IgD-negative memory B cell (primary cell): Measurements from ENCODE around the gene GPR156. TPM values are rescaled to one million over a fixed set of nuclear protein-coding genes. Genes with fewer than 3 reads are reported as not detected.
A peak's percentile ranks its signal among the peaks of the same experiment; 100 is the strongest.
"Not testable (repeated sequence)": the region's sequence is repeated elsewhere in the genome, so short reads cannot be mapped to it uniquely, and the experiment has no call there.

Source experiments
- H3K27ac Mint-ChIP-seq, 3 donors: one replicate each; pipeline ENCODE4 v1.8.0; 2020 to 2022; ENCODE audit warnings: mild to moderate bottlenecking in 3 of 3, mixed read lengths in 3 of 3, moderate library complexity in 1 of 3
- H3K27me3 Mint-ChIP-seq: one replicate; pipeline ENCODE4 v1.8.0; 2021; ENCODE audit warnings: mixed read lengths
- H3K36me3 Mint-ChIP-seq: one replicate; pipeline ENCODE4 v1.8.0; 2020; ENCODE audit warnings: mild to moderate bottlenecking, mixed read lengths
- H3K4me1 Mint-ChIP-seq, 3 donors: one replicate each; pipeline ENCODE4 v1.8.0; 2020 to 2022; ENCODE audit warnings: mixed read lengths in 3 of 3, mild to moderate bottlenecking in 1 of 3
- H3K4me3 Mint-ChIP-seq, 4 donors: one replicate each; pipeline ENCODE4 v1.8.0; 2020 to 2022; ENCODE audit warnings: mild to moderate bottlenecking in 4 of 4, mixed read lengths in 4 of 4, moderate library complexity in 3 of 4
- H3K9me3 Mint-ChIP-seq, 3 donors: one replicate each; pipeline ENCODE4 v1.8.0; 2020 to 2021; ENCODE audit warnings: mixed read lengths in 3 of 3, mild to moderate bottlenecking in 1 of 3
- polyA plus RNA-seq: library from polyadenylated mRNA; unstranded; fragments of 300-500 nt; fragmentation: Illumina TruSeq; gene quantifications from one replicate; pipeline ENCODE4 v1.2.3, GENCODE V29; 2021

The GPR156 gene
- polyA plus RNA-seq, 1 donor from 2014 or later, result not detected

DNA sequence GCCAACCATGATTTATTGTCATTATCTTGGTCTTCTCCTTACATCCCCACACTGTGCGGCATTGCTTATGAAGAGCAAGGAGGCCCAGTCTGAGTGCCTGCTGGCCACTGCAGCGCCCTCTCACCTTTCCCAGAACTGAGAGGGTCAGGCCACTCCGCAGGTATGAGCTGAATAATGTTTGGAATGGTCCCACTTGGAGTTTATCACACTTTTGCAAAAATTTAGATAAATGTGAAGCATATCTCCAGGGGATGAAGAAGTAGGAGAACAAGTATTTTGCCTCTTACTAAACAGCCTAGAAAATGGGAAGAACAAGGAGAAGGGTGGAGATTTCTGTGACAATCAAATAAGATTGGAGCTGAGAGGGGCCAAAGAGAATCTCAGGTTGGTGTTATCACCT, 116.4 kb downstream of the GPR156 start:
- Mint-ChIP-seq H3K27ac (no peak overlapping the region), H3K4me1 (no peaks in the 10 kb centered on the region), H3K4me3 (no peak overlapping the region), H3K27me3 (no peaks in the 10 kb centered on the region), H3K9me3 (no peaks in the 10 kb centered on the region), H3K36me3 (peaks cover 4% of the 10 kb centered on the region)

DNA sequence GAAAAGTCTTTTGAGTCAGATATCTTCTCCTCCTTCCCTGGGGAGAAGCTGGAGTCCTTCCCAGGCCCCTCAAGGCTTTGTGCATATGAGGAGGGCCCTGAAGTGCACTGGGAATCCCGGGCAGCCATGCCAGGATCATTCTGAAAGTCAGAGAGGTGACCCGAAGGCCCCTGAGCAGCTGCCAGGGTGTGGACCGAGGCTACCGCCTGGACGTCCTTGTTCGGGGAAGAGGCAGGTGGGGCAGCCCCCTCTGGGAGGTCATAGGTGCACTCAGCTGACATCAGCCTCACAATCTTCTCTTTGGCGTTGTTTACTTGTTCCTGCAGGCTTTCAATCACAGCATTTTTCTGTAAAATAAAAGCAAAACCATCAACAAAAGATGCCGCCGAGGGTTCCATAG, 117.0 kb downstream of the GPR156 start:
- Mint-ChIP-seq H3K4me1 (no peaks in the 10 kb centered on the region), H3K36me3 (peaks cover 4% of the 10 kb centered on the region), H3K27me3 (no peaks in the 10 kb centered on the region), H3K9me3 (no peaks in the 10 kb centered on the region), H3K27ac (no peak overlapping the region), H3K4me3 (no peak overlapping the region)

DNA sequence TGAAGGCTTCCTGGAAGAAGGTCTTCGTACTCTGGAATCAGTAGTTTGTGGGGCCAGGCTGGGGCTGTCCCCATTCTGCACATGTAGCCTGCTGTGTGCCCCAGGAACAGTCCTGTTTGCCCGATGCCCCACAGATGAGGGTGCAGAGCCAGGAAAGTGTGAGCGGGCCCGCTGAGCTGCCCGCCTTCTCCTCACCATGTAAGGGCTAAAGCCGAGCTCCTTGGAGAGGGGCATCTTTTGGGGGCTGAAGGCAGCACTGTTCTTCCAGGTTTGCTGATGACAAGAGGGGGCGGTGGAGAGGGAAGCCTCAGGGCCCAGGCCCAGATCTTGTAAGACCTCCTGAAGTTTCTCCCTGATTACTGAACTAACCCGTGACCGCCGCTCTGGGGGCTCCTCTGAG, 117.5 kb downstream of the GPR156 start:
- no peaks in the 10 kb centered on the region for H3K27me3 Mint-ChIP-seq
- H3K36me3 Mint-ChIP-seq, result peaks cover 2% of the 10 kb centered on the region
- no peak overlapping the region for H3K27ac Mint-ChIP-seq
- H3K4me1 Mint-ChIP-seq, result no peaks in the 10 kb centered on the region
- H3K9me3 Mint-ChIP-seq, result no peaks in the 10 kb centered on the region
- no peak overlapping the region for H3K4me3 Mint-ChIP-seq

DNA sequence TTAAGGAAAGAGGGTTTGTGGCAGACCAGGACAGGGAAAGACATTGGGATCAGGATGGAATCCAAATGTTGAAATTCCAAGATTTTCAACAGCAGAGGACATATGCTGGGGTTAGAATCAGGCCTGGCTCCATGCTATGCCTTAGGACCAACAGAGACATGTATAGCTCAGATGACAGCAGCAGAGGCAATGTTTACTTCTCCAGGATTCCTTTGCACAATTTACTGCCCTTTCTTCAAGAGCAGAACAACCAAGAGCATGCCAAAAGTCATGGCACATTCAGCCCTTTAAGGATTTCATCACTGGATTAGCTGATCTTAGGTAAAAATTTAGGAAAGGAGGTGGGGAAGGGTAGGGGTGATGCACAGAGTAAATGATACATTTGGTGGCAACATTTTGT, 121.2 kb downstream of the GPR156 start:
- H3K27ac Mint-ChIP-seq, result no peak overlapping the region

DNA sequence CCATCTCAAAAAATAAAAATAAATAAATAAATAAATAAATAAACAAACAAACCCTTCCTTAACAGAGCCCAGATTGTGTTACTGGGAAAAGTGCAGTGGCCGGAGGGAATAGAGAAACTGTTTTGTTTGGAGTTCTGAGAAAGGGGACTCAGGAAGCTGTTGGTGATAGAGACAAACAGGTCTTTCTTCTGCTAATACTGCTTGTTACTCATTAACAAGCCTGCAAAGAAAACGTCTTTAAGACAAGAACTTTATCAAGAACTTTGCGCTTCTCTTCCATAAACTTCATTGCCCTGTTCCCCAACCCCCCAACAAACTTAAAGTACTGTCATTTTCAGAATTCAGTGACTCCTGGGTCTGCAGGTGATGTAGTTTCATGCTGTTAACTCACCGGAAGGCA, 122.0 kb downstream of the GPR156 start:
- Mint-ChIP-seq H3K4me3 (peak overlapping the region in 1 of 4 donors; percentile 41), H3K36me3 (no peaks in the 10 kb centered on the region), H3K9me3 (peaks cover 0 to 1% (median 0%) of the 10 kb centered on the region in 3 donors), H3K4me1 (peaks cover 0 to 8% (median 6%) of the 10 kb centered on the region in 3 donors), H3K27me3 (no peaks in the 10 kb centered on the region), H3K27ac (no peak overlapping the region)

More for the DNA sequence above, 121.2 kb downstream of the GPR156 start:
- H3K9me3 Mint-ChIP-seq, result peaks cover 0 to 1% (median 0%) of the 10 kb centered on the region in 3 donors
- peaks cover 0 to 8% (median 6%) of the 10 kb centered on the region in 3 donors for H3K4me1 Mint-ChIP-seq
- H3K36me3 Mint-ChIP-seq, result no peaks in the 10 kb centered on the region
- H3K4me3 Mint-ChIP-seq, result no peak overlapping the region
- no peaks in the 10 kb centered on the region for H3K27me3 Mint-ChIP-seq

DNA sequence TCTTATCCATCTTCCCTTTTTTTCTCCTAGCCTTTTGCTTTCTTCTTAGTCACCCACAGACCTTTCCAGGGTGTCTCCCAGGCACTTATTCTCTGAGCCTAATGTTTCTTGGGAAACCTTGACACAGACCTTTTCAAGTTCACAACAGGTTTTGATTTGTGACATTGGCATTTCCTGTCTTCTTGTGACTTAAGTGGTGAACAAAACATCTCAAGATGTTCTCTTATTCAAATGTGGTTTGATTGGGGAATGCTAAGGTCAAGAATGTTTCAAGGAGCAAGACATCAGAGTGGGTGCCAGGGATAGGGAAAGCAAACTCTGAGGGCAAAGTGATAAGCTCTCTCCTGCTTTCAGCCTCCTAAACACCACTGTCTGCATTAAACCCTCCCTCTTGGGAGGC, 122.6 kb downstream of the GPR156 start:
- Mint-ChIP-seq H3K27me3 (no peaks in the 10 kb centered on the region), H3K27ac (no peak overlapping the region), H3K36me3 (no peaks in the 10 kb centered on the region), H3K9me3 (peaks cover 0 to 1% (median 0%) of the 10 kb centered on the region in 3 donors), H3K4me3 (no peak overlapping the region), H3K4me1 (peaks cover 0 to 8% (median 6%) of the 10 kb centered on the region in 3 donors)

DNA sequence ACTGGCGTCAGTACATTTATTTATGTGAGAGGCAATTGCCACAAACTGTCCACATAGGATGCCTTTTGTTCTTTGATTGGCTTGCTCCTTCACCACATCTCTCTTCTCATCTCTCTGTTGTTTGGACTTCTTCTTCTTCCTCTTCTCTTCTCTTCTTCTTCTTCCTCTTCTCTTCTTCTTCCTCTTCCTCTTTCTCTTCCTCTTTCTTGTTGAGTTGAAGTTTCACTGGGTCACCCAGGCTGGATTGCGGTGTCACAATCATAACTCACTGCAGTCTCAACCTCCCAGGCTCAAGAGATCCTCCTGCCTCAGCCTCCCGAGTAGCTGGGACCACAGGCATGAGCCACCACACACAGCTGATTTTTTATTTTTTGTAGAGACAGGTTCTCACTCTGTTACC, 123.1 kb downstream of the GPR156 start:
- no peak overlapping the region for H3K4me3 Mint-ChIP-seq
- H3K36me3 Mint-ChIP-seq, result no peaks in the 10 kb centered on the region
- H3K9me3 Mint-ChIP-seq, result peaks cover 0 to 1% (median 0%) of the 10 kb centered on the region in 3 donors
- H3K27ac Mint-ChIP-seq, result no peak overlapping the region
- no peaks in the 10 kb centered on the region for H3K27me3 Mint-ChIP-seq
- H3K4me1 Mint-ChIP-seq, result peaks cover 0 to 8% (median 6%) of the 10 kb centered on the region in 3 donors

DNA sequence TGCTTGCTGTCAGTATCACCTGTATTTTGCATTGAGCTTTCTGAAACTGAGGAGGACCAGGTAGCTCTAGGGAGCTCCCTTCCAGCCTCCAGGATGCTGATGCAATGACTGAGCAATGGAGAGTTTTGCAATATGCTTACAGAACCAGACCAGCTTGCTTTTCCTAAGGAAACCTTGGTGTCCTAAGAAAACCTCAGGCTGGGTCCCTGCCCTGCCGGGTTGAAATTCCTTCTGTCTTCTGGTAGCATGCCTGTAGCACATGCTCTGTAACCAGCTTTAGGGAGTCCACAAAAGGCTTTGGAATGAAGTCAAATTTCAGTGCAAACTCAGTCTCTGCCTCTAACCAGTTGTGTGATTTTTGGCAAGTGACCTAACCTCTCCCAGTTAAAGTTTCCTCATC, 125.0 kb downstream of the GPR156 start:
- Mint-ChIP-seq H3K4me3 (no peak overlapping the region), H3K9me3 (peaks cover 1 to 11% (median 11%) of the 10 kb centered on the region in 3 donors), H3K27ac (no peak overlapping the region), H3K36me3 (peaks cover 4% of the 10 kb centered on the region), H3K27me3 (no peaks in the 10 kb centered on the region), H3K4me1 (peaks cover 0 to 8% (median 6%) of the 10 kb centered on the region in 3 donors)

DNA sequence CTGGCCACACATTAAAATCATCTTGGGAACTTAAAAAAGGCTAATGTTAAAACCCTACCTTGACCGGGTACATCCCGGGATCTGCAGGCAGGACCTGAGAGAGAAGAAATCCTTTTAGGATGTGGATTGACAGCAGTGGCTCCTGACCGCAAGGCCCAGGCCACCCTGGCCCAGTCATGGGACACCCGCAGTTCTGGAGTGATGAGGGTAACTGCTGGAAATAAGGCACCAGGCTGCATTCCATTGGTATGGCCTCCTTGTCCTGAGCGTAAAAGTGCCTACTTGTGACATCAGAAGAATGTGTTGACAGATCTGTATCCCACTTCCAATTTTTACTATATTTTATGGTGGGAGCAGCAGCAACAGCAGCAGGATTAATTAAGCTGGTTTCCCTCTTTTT, 127.3 kb downstream of the GPR156 start:
- Mint-ChIP-seq H3K9me3 (peaks cover 4 to 21% (median 13%) of the 10 kb centered on the region in 3 donors), H3K36me3 (peaks cover 5% of the 10 kb centered on the region), H3K4me1 (peaks cover 0 to 8% (median 6%) of the 10 kb centered on the region in 3 donors), H3K27me3 (no peaks in the 10 kb centered on the region), H3K27ac (no peak overlapping the region), H3K4me3 (no peak overlapping the region)

DNA sequence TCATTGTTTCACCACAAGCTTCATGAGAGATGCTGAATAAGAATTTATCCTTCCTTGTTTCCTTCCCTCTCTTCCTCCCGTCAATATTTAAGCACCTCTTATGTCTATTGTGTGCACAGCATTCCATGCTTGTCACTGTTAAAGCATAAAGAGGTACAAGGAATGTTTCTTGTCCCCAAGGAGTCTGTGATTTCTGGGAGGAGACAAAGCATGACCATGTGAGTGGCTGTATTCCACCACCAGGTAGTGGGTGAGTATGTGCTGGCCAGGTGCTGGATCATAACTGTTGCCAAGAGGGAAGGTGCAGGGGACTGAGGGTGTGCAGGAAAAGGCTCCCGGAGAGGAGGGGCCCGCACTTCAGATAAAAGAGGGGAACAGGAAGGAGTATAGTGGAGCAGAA, 127.9 kb downstream of the GPR156 start:
- H3K9me3 Mint-ChIP-seq, result peaks cover 2 to 21% (median 13%) of the 10 kb centered on the region in 3 donors
- H3K4me1 Mint-ChIP-seq, result peaks cover 0 to 6% (median 6%) of the 10 kb centered on the region in 3 donors
- H3K27ac Mint-ChIP-seq, result no peak overlapping the region
- H3K27me3 Mint-ChIP-seq, result no peaks in the 10 kb centered on the region
- peaks cover 5% of the 10 kb centered on the region for H3K36me3 Mint-ChIP-seq
- no peak overlapping the region for H3K4me3 Mint-ChIP-seq

DNA sequence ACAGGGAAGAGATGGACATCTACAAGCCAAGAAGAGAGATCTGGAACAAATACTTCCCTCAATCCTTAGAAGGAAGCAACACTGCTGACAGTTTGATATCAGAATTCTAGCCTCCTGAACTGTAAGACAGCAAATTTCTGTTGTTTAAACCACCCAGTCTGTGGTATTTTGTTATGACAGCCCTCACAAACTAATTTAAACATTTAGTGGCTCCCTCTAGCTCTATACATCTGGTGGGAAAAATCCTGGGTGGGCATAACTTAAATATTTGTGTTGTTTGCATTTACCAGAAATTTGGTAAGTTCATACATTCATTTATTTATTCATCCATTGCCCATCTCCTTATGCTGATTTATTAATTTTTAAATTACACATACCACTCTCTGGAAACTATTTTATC, 128.3 kb downstream of the GPR156 start:
- Mint-ChIP-seq H3K4me3 (no peak overlapping the region), H3K27ac (no peak overlapping the region), H3K27me3 (no peaks in the 10 kb centered on the region), H3K36me3 (peaks cover 5% of the 10 kb centered on the region), H3K9me3 (peaks cover 2 to 21% (median 13%) of the 10 kb centered on the region in 3 donors), H3K4me1 (peaks cover 0 to 6% (median 2%) of the 10 kb centered on the region in 3 donors)

DNA sequence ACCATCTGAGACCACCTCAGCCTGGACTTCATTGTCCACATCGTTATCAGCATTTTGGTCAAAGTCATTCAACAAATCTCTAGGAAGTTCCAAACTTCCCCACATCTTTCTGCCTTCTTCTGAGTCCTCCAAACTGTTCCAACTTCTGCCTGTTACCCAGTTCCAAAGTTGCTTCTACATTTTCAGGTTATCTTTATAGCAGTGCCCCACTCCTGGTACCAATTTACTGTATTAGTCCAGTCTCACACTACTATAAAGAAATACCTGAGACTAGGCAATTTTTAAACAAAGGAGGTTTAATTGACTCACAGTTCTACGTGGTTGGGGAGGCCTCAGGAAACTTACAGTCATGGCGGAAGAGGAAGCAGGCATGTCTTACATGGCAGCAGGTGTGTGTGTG, 129.3 kb downstream of the GPR156 start:
- not testable (repeated sequence) for H3K36me3 Mint-ChIP-seq, H3K4me3 Mint-ChIP-seq, H3K27me3 Mint-ChIP-seq, H3K27ac Mint-ChIP-seq, H3K4me1 Mint-ChIP-seq
- peaks cover 2 to 21% (median 13%) of the 10 kb centered on the region in 3 donors for H3K9me3 Mint-ChIP-seq

DNA sequence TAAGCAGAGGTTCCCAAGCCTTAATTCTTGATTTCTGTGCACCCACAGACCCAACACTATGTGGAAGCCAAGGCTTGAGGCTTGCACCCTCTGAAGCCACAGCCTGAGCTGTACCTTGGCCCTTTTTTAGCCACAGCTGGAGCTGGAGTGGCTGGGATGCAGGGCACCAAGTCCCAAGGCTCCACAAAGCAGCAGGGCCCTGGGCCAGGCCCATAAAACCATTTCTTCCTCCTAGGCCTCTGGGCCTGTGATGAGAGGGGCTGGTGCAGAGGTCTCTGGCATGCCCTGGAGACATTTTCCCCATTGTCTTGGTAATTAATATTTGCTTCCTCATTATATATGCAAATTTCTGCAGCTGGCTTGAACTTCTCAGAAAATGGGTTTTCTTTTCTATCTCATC, 129.9 kb downstream of the GPR156 start:
- Mint-ChIP-seq H3K27ac (no peak overlapping the region), H3K27me3 (peaks cover 2% of the 10 kb centered on the region), H3K4me3 (no peak overlapping the region), H3K4me1 (no peaks in the 10 kb centered on the region), H3K36me3 (peaks cover 5% of the 10 kb centered on the region), H3K9me3 (peaks cover 2 to 21% (median 13%) of the 10 kb centered on the region in 3 donors)

DNA sequence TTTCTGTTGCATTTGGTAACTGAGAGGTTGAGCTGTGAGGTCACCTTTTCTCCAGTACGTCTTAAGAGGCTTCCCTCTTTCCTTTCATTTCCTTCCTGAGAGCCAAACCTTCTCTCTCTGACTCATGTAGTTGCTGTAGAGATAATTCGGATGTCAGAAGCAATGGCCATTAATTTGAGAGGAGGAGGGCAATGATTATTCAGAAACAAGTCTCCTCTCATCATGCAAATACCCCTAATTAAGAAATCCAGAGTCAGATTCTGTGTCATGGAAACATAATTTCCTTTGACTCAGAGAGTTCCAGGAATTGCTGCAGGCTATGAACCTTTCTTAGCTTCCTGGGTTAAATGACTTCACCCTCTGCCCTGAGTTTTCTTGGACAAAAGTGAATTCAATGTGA, 131.7 kb downstream of the GPR156 start:
- no peak overlapping the region for H3K4me3 Mint-ChIP-seq
- H3K27me3 Mint-ChIP-seq, result peaks cover 2% of the 10 kb centered on the region
- peaks cover 0 to 1% (median 0%) of the 10 kb centered on the region in 3 donors for H3K4me1 Mint-ChIP-seq
- no peak overlapping the region for H3K27ac Mint-ChIP-seq
- H3K36me3 Mint-ChIP-seq, result peaks cover 5% of the 10 kb centered on the region
- peaks cover 2 to 21% (median 13%) of the 10 kb centered on the region in 3 donors for H3K9me3 Mint-ChIP-seq

DNA sequence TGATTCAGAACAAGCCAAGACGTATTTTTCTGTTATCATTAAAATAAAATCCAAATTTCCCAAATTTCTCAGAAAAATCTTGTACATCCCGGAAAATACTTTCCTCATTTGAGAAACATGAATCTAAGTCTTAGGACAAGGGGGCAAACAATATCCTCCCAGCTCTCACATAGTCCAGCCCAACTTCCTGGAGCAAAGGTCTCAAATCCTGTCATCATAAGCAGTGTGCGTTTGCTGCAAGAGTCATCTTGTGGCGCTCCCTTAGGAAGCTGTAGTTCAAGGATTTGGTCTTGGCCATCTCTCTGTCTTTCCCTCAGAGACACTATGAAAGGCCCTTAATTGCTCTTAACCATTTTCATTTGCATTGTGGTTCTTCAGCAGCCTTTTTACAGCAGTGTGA, 133.2 kb downstream of the GPR156 start:
- peaks cover 0 to 2% (median 1%) of the 10 kb centered on the region in 3 donors for H3K4me1 Mint-ChIP-seq

DNA sequence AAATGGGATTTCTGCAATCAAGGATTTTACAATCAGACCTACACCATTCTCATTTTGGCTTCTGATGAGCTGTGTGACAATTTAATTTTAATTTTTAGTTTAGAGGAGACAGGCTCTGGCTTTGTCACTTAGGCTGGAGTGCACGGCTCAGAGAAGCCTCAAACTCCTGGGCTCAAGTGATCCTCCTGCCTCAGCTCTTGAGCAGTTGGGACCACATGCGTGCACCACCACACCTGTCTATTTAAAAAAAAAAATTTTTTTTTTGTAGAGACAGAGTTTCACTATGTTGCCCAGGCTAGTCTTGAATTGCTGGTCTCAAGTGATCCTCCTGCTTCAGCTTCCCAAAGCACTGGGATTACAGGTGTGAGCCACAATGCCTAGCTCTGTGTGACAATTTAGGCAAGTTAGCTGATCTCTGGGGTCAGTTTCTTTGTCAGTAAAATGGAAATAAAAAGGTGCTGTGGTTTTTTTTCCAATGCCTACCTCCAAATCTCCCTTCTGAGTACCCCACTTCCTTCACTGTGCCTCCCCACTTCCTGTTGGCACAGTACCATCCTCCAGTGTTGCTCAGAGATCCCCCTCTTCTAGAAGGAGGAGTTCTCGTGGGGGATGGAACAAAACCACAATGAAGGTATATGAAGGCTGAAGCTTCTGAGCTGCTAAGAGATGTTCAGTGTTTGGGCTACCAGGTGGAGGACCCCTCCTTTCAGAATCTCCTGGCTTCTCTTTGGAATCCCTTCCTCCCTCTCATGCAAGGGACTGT, 136.7 kb downstream of the GPR156 start:
- H3K4me3 Mint-ChIP-seq, result no peak overlapping the region
- no peaks in the 10 kb centered on the region for H3K9me3 Mint-ChIP-seq
- H3K27ac Mint-ChIP-seq, result no peak overlapping the region
- H3K4me1 Mint-ChIP-seq, result peaks cover 0 to 2% (median 1%) of the 10 kb centered on the region in 3 donors
- peaks cover 2% of the 10 kb centered on the region for H3K36me3 Mint-ChIP-seq
- H3K27me3 Mint-ChIP-seq, result peaks cover 2% of the 10 kb centered on the region

More for the DNA sequence above, 133.2 kb downstream of the GPR156 start:
- Mint-ChIP-seq H3K9me3 (peaks cover 2 to 21% (median 13%) of the 10 kb centered on the region in 3 donors), H3K27me3 (peaks cover 2% of the 10 kb centered on the region), H3K27ac (no peak overlapping the region), H3K4me3 (no peak overlapping the region), H3K36me3 (peaks cover 5% of the 10 kb centered on the region)
